Kidney tubule cell (primary cell): Measurements from ENCODE around the gene OLFML2A.

Experiments
- DNase-seq: peaks from one replicate; pipeline ENCODE4 v3.0.0-alpha.2; 2018; ENCODE audit warnings: low spot score

Gene OLFML2A

GRCh38 chr9:124854161-124854560, 77.2 kb downstream of the OLFML2A start:
- DNase-seq, result no peak

- no peak for DNase-seq
These were observed 77.9 kb downstream of the OLFML2A start for GRCh38 chr9:124854822-124855221.

GRCh38 chr9:124855566-124855943, 78.6 kb downstream of the OLFML2A start:
- no peak for DNase-seq

GRCh38 chr9:124855944-124856765, 79.2 kb downstream of the OLFML2A start:
- DNase-seq, result peak; percentile 58

DNA sequence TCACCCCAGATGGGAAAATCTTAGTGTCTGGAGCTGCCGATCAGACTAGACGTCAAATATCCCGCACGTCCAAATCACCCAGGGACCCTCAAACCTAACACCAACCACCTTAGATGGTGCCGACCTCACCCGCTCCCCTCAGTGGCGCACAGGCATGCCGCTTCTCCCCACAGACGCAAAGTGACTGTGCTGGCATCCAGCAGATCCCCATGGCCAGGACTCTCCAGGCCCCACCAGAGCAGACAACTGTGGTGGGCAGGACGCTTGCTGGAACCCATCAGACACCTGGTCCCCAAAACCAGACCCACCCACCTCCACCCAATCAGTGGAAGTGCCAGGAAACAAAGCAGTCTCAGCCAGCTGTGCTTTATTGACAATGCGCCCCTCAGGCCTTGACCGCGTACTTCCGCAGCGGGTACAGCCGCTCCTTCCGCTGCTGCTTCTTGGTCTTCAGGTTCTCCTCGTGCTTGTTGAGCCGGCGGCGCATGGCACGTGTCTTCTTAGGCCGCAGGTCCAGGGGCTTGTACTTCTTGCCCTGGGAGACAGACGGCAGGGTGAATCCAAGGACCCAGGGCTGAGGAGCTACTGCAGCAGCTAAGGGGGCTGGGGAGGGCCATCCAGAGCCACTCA, 80.7 kb downstream of the OLFML2A start:
- no peak for DNase-seq

DNA sequence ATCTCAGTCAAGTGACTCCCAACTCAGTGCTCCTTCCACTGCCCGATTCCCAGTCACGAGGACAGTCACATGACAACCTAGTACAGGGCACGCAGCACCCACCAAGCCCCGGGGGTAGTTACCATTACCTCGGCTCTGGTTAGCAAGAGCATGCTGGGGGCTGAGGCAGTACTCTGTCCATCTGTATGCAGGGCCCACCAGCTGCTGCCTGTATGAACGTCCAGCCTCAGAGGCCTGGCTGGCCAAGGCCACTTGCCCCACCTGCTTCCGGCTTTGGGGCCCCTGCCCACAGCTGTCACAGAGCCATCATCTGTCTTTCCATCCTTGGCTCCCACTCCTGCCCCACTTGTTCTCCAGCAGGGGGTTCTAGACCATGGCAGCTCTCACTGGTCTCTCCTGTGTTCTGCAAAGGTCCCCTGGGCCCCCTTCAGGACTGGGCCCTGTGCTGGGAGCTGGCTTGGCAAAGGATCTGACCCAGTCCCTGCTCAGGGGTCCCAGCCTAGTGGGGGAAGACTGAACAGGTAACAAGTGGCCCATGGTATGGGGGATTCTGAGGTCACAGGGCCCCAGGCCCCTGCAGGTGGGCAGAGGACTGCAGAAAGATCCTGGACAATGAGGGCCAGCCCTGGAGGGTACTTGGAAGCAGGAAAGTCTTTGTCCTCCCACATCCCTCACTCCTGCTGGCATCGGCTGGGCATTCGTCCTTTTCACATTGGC, 81.6 kb downstream of the OLFML2A start:
- no peak for DNase-seq

- no peak for DNase-seq
These were observed 83.1 kb downstream of the OLFML2A start for GRCh38 chr9:124859803-124860581.

DNA sequence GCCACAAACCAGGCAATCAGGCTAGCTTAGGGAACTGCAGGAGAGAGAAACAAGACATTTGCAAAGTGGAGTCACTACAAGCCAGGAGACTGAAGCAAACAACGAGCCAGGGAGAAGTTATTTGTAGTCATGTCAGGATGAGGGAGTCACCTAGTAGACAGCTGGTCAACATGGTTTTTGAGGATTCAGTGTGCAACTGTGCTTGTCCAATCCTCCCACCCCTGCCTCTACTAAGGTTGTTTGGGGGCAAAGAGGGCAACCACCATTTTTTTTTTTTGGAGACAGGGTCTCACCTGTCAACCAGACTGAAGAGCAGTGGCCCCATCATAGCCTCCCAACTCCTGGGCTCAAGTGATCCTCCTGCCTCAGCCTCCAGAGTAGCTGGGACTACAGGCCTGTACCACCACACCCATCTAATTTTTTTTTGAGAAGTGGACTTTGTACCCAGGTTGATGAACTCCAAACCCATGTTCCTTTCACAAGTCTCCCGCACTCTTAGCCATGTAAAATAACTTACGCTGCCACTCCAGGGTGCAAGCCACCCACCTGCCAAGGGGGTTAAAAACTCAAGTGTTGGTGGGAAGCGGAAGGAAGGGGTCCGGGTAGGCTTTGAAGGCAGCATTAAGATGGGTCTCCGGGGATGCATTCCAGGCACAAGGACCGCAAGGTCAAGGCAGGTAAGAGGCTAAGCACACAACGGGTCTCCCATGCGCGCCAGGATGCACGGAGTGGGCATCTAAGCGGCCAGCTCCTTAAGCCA, 83.8 kb downstream of the OLFML2A start:
- DNase-seq, result no peak

GRCh38 chr9:124861342-124862229, 84.7 kb downstream of the OLFML2A start, which contains the start of the genes ARPC5L and RPL35:
Gene ARPC5L, plus strand, starts transcription at chr9:124862130. Its CDS starts 7,161 bp downstream, at chr9:124869291.
Gene RPL35, minus strand, starts transcription at chr9:124861957. Its CDS starts 45 bp downstream, at chr9:124861912.
- peak; percentile 94 for DNase-seq

DNA sequence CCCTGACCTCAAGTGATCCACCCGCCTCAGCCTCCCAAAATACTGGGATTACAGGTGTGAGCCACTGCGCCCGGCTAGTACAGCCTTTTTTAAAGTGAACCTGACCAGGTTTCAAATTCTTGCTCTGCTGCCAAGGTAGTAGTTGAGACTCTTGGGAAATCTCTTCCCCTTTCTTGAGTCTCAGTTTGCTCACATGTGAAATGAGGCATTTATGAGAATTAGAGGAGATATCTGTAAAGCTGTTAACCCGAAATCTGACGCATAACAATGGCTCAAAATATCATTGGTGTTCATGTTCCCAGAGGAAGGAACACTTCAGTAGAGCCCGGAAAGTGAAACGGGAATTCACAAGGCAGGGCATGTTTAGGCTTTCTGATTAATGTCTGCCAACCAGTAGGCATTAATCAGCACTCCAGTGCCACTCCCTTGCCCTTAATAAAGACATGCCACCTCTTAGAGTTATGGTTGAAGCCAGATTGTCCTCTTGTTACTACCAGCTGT, 86.5 kb downstream of the OLFML2A start:
- peak; percentile 33 for DNase-seq
